Measurements from ENCODE around the gene IQCH. TPM values are rescaled to one million over a fixed set of nuclear protein-coding genes. Genes with fewer than 3 reads are reported as not detected.

IQCH gene
- total RNA-seq, 1 experiment from 2014 or later, result 1.9 TPM

DNA sequence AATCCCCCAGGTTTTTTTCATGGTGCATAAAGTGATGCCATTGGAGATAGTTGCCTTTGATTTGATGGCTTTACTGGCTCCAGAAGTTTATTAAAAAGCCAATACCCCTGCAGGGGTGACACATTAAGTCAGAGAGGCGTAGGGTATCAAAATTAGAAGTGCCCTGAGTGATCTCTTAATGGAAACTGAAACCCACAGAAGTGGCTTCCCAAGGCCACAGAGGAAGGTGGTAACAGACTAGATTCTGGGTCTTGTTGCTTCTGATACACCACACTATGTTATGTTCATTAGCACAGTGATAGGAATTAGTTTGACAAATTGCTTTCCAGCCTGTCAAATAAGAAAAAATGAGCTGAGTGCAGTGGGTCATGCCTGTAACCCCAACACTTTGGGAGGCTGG, 112.3 kb downstream of the IQCH start:
- no peak overlapping the region for H3K4me3 Mint-ChIP-seq
- no peak overlapping the region for H3K27ac Mint-ChIP-seq
- ChIA-PET POLR2A (no interaction called here), CTCF (no interaction called here)
- no peaks in the 10 kb centered on the region for H3K27me3 Mint-ChIP-seq (ENCODE audit: low read depth)
- H3K36me3 Mint-ChIP-seq, result no peaks in the 10 kb centered on the region
- H3K9me3 Mint-ChIP-seq, result peaks cover 5% of the 10 kb centered on the region
- H3K4me1 Mint-ChIP-seq, result no peaks in the 10 kb centered on the region
- ATAC-seq (no peak), DNase-seq (ENCODE audit: low spot score) (no peak)
- no peak for TF ChIP-seq TCF7 (CRISPR knock-in tag; IDR thresholded peaks at IDR 0.05; ENCODE audit: low read depth)

DNA sequence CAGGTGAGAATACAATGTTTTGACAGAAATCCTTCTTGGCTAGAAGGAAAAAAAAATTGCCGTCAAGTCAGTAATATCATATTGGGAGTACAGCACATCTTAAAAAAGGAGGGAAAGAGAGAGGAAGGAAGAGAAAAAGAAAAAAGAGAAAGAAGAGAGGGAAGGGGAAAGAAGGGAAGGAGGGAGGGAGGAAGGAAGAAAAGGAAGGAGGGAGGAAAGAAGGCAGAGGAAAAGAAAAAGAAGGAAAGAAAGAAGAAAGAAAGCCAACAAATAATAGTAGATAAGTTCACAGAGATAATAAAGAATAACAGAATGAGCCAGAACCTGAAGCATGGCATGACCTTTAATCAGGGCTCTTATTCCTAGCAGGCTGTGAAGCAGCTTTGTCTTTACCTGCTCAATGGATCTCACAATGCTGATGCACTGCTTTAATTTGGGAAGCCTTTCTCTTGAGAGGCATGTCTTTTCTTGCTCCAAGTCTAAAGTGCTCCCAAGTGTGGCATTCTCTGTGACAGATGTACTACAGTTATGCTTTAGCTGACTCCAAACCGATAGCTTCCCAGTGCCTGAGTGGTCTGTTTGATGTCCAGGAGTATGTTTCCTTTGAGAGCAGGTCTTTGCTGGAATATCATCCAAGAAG, 114.9 kb downstream of the IQCH start:
- no peak for DNase-seq (ENCODE audit: low spot score)
- ChIA-PET CTCF (interaction anchor here (0.6 kb wide), 1 partner anchor 46 kb away, joined by 3 read pairs; no protein-coding TSS in a partner anchor), POLR2A (no interaction called here)
- Mint-ChIP-seq H3K36me3 (no peaks in the 10 kb centered on the region), H3K9me3 (no peaks in the 10 kb centered on the region), H3K4me3 (no peak overlapping the region), H3K4me1 (peaks cover 11% of the 10 kb centered on the region), H3K27ac (no peak overlapping the region), H3K27me3 (ENCODE audit: low read depth) (no peaks in the 10 kb centered on the region)
- TF ChIP-seq ZNF317 (CRISPR knock-in tag; IDR thresholded peaks at IDR 0.05; ENCODE audit: borderline replicate concordance, low read depth) (no peak), ZMAT4 (CRISPR knock-in tag; IDR thresholded peaks at IDR 0.05) (no peak), NFE2L1 (CRISPR knock-in tag; IDR thresholded peaks at IDR 0.05) (no peak), IRF2 (CRISPR knock-in tag; IDR thresholded peaks at IDR 0.05; ENCODE audit: borderline replicate concordance, low read depth) (no peak), GTF2I (CRISPR knock-in tag; conservative IDR thresholded peaks at IDR 0.05) (no peak), ZNF423 (CRISPR knock-in tag; IDR thresholded peaks at IDR 0.05) (no peak), FOXP4 (CRISPR knock-in tag; IDR thresholded peaks at IDR 0.05) (no peak), FOXK1 (CRISPR knock-in tag; IDR thresholded peaks at IDR 0.05) (no peak), ATF2 (CRISPR knock-in tag; IDR thresholded peaks at IDR 0.05; ENCODE audit: borderline replicate concordance, low read depth) (no peak), ELF4 (CRISPR knock-in tag; IDR thresholded peaks at IDR 0.05; ENCODE audit: low read depth) (no peak), JUN (CRISPR knock-in tag; IDR thresholded peaks at IDR 0.05) (no peak)
- TF ChIP-seq, protein P1, sequence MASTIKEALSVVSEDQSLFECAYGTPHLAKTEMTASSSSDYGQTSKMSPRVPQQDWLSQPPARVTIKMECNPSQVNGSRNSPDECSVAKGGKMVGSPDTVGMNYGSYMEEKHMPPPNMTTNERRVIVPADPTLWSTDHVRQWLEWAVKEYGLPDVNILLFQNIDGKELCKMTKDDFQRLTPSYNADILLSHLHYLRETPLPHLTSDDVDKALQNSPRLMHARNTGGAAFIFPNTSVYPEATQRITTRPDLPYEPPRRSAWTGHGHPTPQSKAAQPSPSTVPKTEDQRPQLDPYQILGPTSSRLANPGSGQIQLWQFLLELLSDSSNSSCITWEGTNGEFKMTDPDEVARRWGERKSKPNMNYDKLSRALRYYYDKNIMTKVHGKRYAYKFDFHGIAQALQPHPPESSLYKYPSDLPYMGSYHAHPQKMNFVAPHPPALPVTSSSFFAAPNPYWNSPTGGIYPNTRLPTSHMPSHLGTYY (CRISPR knock-in tag; IDR thresholded peaks at IDR 0.05), result no peak
- TF ChIP-seq, protein P2, sequence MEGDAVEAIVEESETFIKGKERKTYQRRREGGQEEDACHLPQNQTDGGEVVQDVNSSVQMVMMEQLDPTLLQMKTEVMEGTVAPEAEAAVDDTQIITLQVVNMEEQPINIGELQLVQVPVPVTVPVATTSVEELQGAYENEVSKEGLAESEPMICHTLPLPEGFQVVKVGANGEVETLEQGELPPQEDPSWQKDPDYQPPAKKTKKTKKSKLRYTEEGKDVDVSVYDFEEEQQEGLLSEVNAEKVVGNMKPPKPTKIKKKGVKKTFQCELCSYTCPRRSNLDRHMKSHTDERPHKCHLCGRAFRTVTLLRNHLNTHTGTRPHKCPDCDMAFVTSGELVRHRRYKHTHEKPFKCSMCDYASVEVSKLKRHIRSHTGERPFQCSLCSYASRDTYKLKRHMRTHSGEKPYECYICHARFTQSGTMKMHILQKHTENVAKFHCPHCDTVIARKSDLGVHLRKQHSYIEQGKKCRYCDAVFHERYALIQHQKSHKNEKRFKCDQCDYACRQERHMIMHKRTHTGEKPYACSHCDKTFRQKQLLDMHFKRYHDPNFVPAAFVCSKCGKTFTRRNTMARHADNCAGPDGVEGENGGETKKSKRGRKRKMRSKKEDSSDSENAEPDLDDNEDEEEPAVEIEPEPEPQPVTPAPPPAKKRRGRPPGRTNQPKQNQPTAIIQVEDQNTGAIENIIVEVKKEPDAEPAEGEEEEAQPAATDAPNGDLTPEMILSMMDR (IDR thresholded peaks at IDR 0.05), result no peak
- ATAC-seq, result no peak

- Mint-ChIP-seq H3K36me3 (no peaks in the 10 kb centered on the region), H3K4me3 (no peak overlapping the region), H3K27ac (no peak overlapping the region), H3K4me1 (peaks cover 11% of the 10 kb centered on the region), H3K9me3 (no peaks in the 10 kb centered on the region), H3K27me3 (ENCODE audit: low read depth) (no peaks in the 10 kb centered on the region)
- ATAC-seq, result no peak
- ChIA-PET POLR2A (no interaction called here), CTCF (no interaction called here)
- DNase-seq (ENCODE audit: low spot score), result no peak
- TF ChIP-seq E2F4 (CRISPR knock-in tag; IDR thresholded peaks at IDR 0.05; ENCODE audit: borderline replicate concordance, low read depth), result no peak
- no peak for TF ChIP-seq NFE2L1 (CRISPR knock-in tag; IDR thresholded peaks at IDR 0.05)
- no peak for TF ChIP-seq CBFB (CRISPR knock-in tag; IDR thresholded peaks at IDR 0.05; ENCODE audit: low read depth)
- TF ChIP-seq NFYB (CRISPR knock-in tag; conservative IDR thresholded peaks at IDR 0.05; ENCODE audit: low read depth), result no peak
- no peak for TF ChIP-seq ATF1 (CRISPR knock-in tag; IDR thresholded peaks at IDR 0.05)
- no peak for TF ChIP-seq ZNF512 (CRISPR knock-in tag; IDR thresholded peaks at IDR 0.05; ENCODE audit: borderline replicate concordance)
Measured at GRCh38 chr15:67370206-67370954, 115.8 kb downstream of the IQCH start.
